ENCODE measurements around the gene LDB3. TPM values are rescaled to one million over a fixed set of nuclear protein-coding genes. Genes with fewer than 3 reads are reported as not detected.

The LDB3 gene
- total and polyA plus RNA-seq, 2 of the 8 experiments (the other 6 are each of a cell fraction or from before 2014, with no cell fraction given): 0.20 to 0.43 TPM

GRCh38 chr10:86700851-86701617 is 32.7 kb downstream of the LDB3 start (continued):
- no peak for TF ChIP-seq EZH2 (IDR thresholded peaks at IDR 0.05; ENCODE audit: low read depth, low read length, severe bottlenecking)

All from H1 (cell line).